Caco-2 (cell line): ENCODE data around the gene HIVEP3. TPM values are rescaled to one million over a fixed set of nuclear protein-coding genes. Genes with fewer than 3 reads are reported as not detected.

Experiments
- BruUV-seq: library from RNA; stranded (reverse); fragments of 400-500 nt; replicated peaks from 2 replicates; lab custom pipeline; 2021; lab: Mats Ljungman, UMichigan
- CTCF ChIA-PET: fragments of 300-600 bp; sonication (Branson Sonifier 250); formaldehyde crosslinking; loops from one replicate; lab custom pipeline; 2022; ENCODE audit warnings: antibody characterized with exemption; lab: Charles Lee
- POLR2A ChIA-PET: fragments of 300-600 bp; sonication (Branson Sonifier 250); formaldehyde crosslinking; loops from one replicate; lab custom pipeline; 2022; ENCODE audit warnings: antibody characterized with exemption; lab: Charles Lee
- DNase-seq, 2 experiments: peaks; one replicate each; pipeline versions ENCODE4 v3.0.0 to v3.0.0-alpha.2; 2020 to 2022
- H3K27me3 ChIP-seq: replicated peaks from 2 replicates; pipeline ENCODE4 v1.6.0; 2011; ENCODE audit warnings: low read length; ENCODE audit not compliant: control insufficient read depth, insufficient read depth
- H3K36me3 ChIP-seq: 2 replicates; pipeline ENCODE4 v1.5.1; 2011; ENCODE audit warnings: low read length; ENCODE audit not compliant: control insufficient read depth, insufficient read depth
- H3K4me1 ChIP-seq: fragments of 250-450 bp; sonication (Bioruptor Pico); 2 replicates; pipeline ENCODE4 v1.5.1; 2020; ENCODE audit warnings: mild to moderate bottlenecking
- H3K4me3 ChIP-seq: 2 replicates; pipeline ENCODE4 v1.5.1; 2011; ENCODE audit warnings: low read depth, mild to moderate bottlenecking, control low read depth, low read length
- H3K9me3 ChIP-seq: fragments of 250-450 bp; sonication (Bioruptor Pico); 2 replicates; pipeline ENCODE4 v1.5.1; 2020; ENCODE audit warnings: mild to moderate bottlenecking, moderate library complexity
- H3K27ac Mint-ChIP-seq: one replicate; pipeline ENCODE4 v1.8.0; 2022; ENCODE audit warnings: mixed read lengths; ENCODE audit not compliant: unreplicated experiment
- H3K27me3 Mint-ChIP-seq: one replicate; pipeline ENCODE4 v1.8.0; 2022; ENCODE audit warnings: mixed read lengths; ENCODE audit not compliant: insufficient read depth, unreplicated experiment
- H3K36me3 Mint-ChIP-seq: one replicate; pipeline ENCODE4 v1.8.0; 2022; ENCODE audit warnings: mild to moderate bottlenecking, mixed read lengths; ENCODE audit not compliant: insufficient read depth, unreplicated experiment
- H3K4me1 Mint-ChIP-seq: one replicate; pipeline ENCODE4 v1.8.0; 2022; ENCODE audit warnings: low read depth, mixed read lengths; ENCODE audit not compliant: unreplicated experiment
- H3K4me3 Mint-ChIP-seq: one replicate; pipeline ENCODE4 v1.8.0; 2022; ENCODE audit warnings: mild to moderate bottlenecking, moderate library complexity, mixed read lengths; ENCODE audit not compliant: unreplicated experiment
- H3K9me3 Mint-ChIP-seq: one replicate; pipeline ENCODE4 v1.8.0; 2022; ENCODE audit warnings: mixed read lengths; ENCODE audit not compliant: unreplicated experiment
- intact Hi-C: fragments of 100-400 bp; cut with micrococcal nuclease; formaldehyde crosslinking; loops from one replicate; pipeline ENCODE4 v1.10.0; 2022; ENCODE audit not compliant: unreplicated experiment
- total RNA-seq: library from RNA; stranded (reverse); gene quantifications from 2 replicates; pipeline ENCODE4 v1.2.3, GENCODE V29; 2022
- TF ChIP-seq, protein P1 (sequence below), 2 experiments: fragments of 200-600 bp in 1 of 2; IDR thresholded peaks; 1 replicate in 1 of 2; 2 replicates in 1 of 2; pipeline versions ENCODE4 v1.5.1 to v1.8.0; 2011 to 2022; ENCODE audit warnings: antibody characterized with exemption in 1 of 2, control low read depth in 1 of 2, inconsistent platforms in 1 of 2, low read depth in 1 of 2, low read length in 1 of 2, mild to moderate bottlenecking in 1 of 2, moderate library complexity in 1 of 2; ENCODE audit not compliant: insufficient read depth in 1 of 2, severe bottlenecking in 1 of 2, unreplicated experiment in 1 of 2

The HIVEP3 gene
- total RNA-seq, 1 experiment from 2014 or later, result 0.25 TPM

DNA sequence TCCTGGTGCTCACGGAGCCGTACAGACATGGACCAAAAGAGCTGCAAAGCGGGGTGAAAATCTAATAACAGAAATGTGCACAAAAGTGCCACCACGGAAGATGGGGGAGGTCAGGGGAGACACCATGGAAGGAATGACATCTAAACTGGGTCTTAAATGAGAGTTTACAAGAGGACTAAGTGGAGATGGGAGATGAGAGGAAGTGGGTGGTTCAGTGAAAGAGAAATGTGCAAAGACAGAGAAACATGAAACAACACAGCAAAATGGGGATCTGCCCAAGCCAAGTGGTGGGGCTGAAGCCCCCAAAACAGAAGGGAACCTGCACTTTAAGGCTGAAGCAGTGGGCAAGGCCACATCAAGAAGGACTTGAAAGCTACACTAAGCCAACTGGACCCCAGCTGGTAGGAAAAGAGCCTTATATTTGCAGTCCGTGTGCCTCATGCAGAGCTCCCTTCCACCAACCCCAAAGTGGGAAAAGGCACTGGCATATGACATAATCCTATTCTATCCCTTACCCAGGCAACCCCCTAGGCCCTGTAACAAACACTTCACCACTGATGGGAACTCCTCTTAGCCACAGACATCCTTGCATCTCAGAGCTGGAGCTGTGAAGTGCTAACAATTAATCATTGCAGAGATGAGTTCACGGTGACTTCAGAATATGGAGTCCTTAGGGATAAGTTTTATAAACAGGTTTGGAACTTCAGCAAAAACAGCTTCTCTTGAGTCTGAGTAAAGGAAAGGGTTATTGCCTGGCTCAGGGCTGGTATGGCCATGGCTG, 235.7 kb downstream of the HIVEP3 start:
- H3K36me3 ChIP-seq, result no peaks in the 10 kb centered on the region
- ChIA-PET CTCF (no interaction called here), POLR2A (no interaction called here)
- Mint-ChIP-seq H3K27ac (no peak overlapping the region), H3K4me1 (no peaks in the 10 kb centered on the region), H3K4me3 (no peak overlapping the region), H3K27me3 (no peaks in the 10 kb centered on the region), H3K9me3 (no peaks in the 10 kb centered on the region), H3K36me3 (no peaks in the 10 kb centered on the region)
- H3K4me3 ChIP-seq, result no peak overlapping the region
- no peaks in the 10 kb centered on the region for H3K4me1 ChIP-seq
- no TSS peak for BruUV-seq
- DNase-seq, result no peak
- no peaks in the 10 kb centered on the region for H3K27me3 ChIP-seq
- no peaks in the 10 kb centered on the region for H3K9me3 ChIP-seq
- intact Hi-C loops, result no loop called here
- TF ChIP-seq, protein P1, sequence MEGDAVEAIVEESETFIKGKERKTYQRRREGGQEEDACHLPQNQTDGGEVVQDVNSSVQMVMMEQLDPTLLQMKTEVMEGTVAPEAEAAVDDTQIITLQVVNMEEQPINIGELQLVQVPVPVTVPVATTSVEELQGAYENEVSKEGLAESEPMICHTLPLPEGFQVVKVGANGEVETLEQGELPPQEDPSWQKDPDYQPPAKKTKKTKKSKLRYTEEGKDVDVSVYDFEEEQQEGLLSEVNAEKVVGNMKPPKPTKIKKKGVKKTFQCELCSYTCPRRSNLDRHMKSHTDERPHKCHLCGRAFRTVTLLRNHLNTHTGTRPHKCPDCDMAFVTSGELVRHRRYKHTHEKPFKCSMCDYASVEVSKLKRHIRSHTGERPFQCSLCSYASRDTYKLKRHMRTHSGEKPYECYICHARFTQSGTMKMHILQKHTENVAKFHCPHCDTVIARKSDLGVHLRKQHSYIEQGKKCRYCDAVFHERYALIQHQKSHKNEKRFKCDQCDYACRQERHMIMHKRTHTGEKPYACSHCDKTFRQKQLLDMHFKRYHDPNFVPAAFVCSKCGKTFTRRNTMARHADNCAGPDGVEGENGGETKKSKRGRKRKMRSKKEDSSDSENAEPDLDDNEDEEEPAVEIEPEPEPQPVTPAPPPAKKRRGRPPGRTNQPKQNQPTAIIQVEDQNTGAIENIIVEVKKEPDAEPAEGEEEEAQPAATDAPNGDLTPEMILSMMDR (IDR thresholded peaks at IDR 0.05; ENCODE audit: insufficient read depth in 1 of 2, low read depth in 1 of 2, low read length in 1 of 2, severe bottlenecking in 1 of 2, unreplicated experiment in 1 of 2), result no peak

GRCh38 chr1:41682149-41682548, 236.6 kb downstream of the HIVEP3 start:
- H3K36me3 ChIP-seq, result no peaks in the 10 kb centered on the region
- no TSS peak for BruUV-seq
- Mint-ChIP-seq H3K27me3 (no peaks in the 10 kb centered on the region), H3K36me3 (no peaks in the 10 kb centered on the region), H3K9me3 (no peaks in the 10 kb centered on the region), H3K4me1 (no peaks in the 10 kb centered on the region), H3K27ac (no peak overlapping the region), H3K4me3 (no peak overlapping the region)
- no peak for DNase-seq
- H3K9me3 ChIP-seq, result no peaks in the 10 kb centered on the region
- no peak overlapping the region for H3K4me3 ChIP-seq
- no peaks in the 10 kb centered on the region for H3K27me3 ChIP-seq
- TF ChIP-seq, protein P1 (IDR thresholded peaks at IDR 0.05; ENCODE audit: insufficient read depth in 1 of 2, low read depth in 1 of 2, low read length in 1 of 2, severe bottlenecking in 1 of 2, unreplicated experiment in 1 of 2), result no peak
- intact Hi-C loops, result no loop called here
- no peaks in the 10 kb centered on the region for H3K4me1 ChIP-seq
- ChIA-PET POLR2A (no interaction called here), CTCF (no interaction called here)

- Mint-ChIP-seq H3K27me3 (no peaks in the 10 kb centered on the region), H3K4me3 (no peak overlapping the region), H3K4me1 (no peaks in the 10 kb centered on the region), H3K36me3 (no peaks in the 10 kb centered on the region), H3K27ac (no peak overlapping the region), H3K9me3 (no peaks in the 10 kb centered on the region)
- POLR2A ChIA-PET, result no interaction called here
- Histone ChIP-seq H3K27me3 (no peaks in the 10 kb centered on the region), H3K4me1 (no peaks in the 10 kb centered on the region), H3K9me3 (no peaks in the 10 kb centered on the region), H3K4me3 (no peak overlapping the region), H3K36me3 (no peaks in the 10 kb centered on the region)
- DNase-seq, result no peak
- no TSS peak for BruUV-seq
- TF ChIP-seq, protein P1 (IDR thresholded peaks at IDR 0.05; ENCODE audit: insufficient read depth in 1 of 2, low read depth in 1 of 2, low read length in 1 of 2, severe bottlenecking in 1 of 2, unreplicated experiment in 1 of 2), result no peak
- intact Hi-C loops, result no loop called here
- CTCF ChIA-PET, result no interaction called here
Observed at GRCh38 chr1:41681331-41682098, 237.2 kb downstream of the HIVEP3 start.
